Measurements from ENCODE around the gene CTNNB1.

GRCh38 chr3:41243183-41243582, 43.9 kb downstream of the CTNNB1 start:
- TF ChIP-seq CTCF (IDR thresholded peaks at IDR 0.05; ENCODE audit: borderline replicate concordance, extremely low read depth, low read length, poor library complexity, severe bottlenecking) (no peak), EZH2 (IDR thresholded peaks at IDR 0.05; ENCODE audit: borderline replicate concordance, low read depth, low read length, severe bottlenecking) (no peak)

Data from DND-41 (cell line).